Naive thymus-derived CD4-positive, alpha-beta T cell (primary cell): ENCODE measurements around the gene XRCC1. TPM values are rescaled to one million over a fixed set of nuclear protein-coding genes. Genes with fewer than 3 reads are reported as not detected.

ENCODE experiments used
- ATAC-seq: fragments of 150-1000 bp; cut with Tn5 transposase; 2 replicates; pipeline ENCODE4 v1.10.0; 2021; ENCODE audit warnings: mild to moderate bottlenecking, moderate library complexity
- CTCF ChIA-PET: fragments of 350-600 bp; sonication (Branson Sonifier 250); formaldehyde crosslinking; loops from one replicate; lab custom pipeline; 2021; ENCODE audit warnings: antibody characterized with exemption; lab: Charles Lee
- POLR2A ChIA-PET: fragments of 350-600 bp; sonication (Branson Sonifier 250); formaldehyde crosslinking; loops from one replicate; lab custom pipeline; 2021; ENCODE audit warnings: antibody characterized with exemption, inconsistent platforms; lab: Charles Lee
- DNase-seq, 9 donors: peaks; one replicate each; pipeline versions ENCODE4 v3.0.0 to v3.0.0-alpha.2; 2020 to 2022; ENCODE audit warnings: mixed read lengths in 1 of 9
- H3K27ac ChIP-seq: one replicate; pipeline ENCODE4 v1.7.0; 2013; ENCODE audit warnings: mild to moderate bottlenecking, low read depth, low read length, moderate library complexity
- H3K27me3 ChIP-seq, 2 donors: one replicate each; pipeline ENCODE4 v1.7.0; 2013; ENCODE audit warnings: low read length in 2 of 2, mild to moderate bottlenecking in 2 of 2, moderate library complexity in 2 of 2; ENCODE audit not compliant: control insufficient read depth in 2 of 2, insufficient read depth in 2 of 2
- H3K36me3 ChIP-seq, 3 experiments: 1 replicate in 2 of 3; 2 replicates in 1 of 3; pipeline ENCODE4 v1.7.0; 2013; ENCODE audit warnings: low read length in 3 of 3, mild to moderate bottlenecking in 3 of 3, moderate library complexity in 1 of 3; ENCODE audit not compliant: insufficient read depth in 3 of 3, control insufficient read depth in 2 of 3
- H3K4me1 ChIP-seq, 2 donors: one replicate each; pipeline ENCODE4 v1.7.0; 2013; ENCODE audit warnings: low read length in 2 of 2, mild to moderate bottlenecking in 2 of 2, moderate library complexity in 1 of 2; ENCODE audit not compliant: control insufficient read depth in 2 of 2, insufficient read depth in 2 of 2
- H3K4me3 ChIP-seq: 2 replicates; pipeline ENCODE4 v1.7.0; 2013; ENCODE audit warnings: mild to moderate bottlenecking, low read length
- H3K9me3 ChIP-seq, 3 experiments: 1 replicate in 2 of 3; 2 replicates in 1 of 3; pipeline ENCODE4 v1.7.0; 2013; ENCODE audit warnings: low read length in 3 of 3; ENCODE audit not compliant: control insufficient read depth in 2 of 3
- H3K27ac Mint-ChIP-seq, 9 donors: one replicate each; pipeline ENCODE4 v1.8.0; 2020 to 2022; ENCODE audit warnings: mixed read lengths in 9 of 9, mild to moderate bottlenecking in 8 of 9, moderate library complexity in 5 of 9, inconsistent platforms in 2 of 9
- H3K27me3 Mint-ChIP-seq, 5 donors: one replicate each; pipeline ENCODE4 v1.8.0; 2021 to 2022; ENCODE audit warnings: mixed read lengths in 5 of 5, mild to moderate bottlenecking in 1 of 5
- H3K36me3 Mint-ChIP-seq, 5 donors: one replicate each; pipeline ENCODE4 v1.8.0; 2020 to 2022; ENCODE audit warnings: mixed read lengths in 5 of 5, mild to moderate bottlenecking in 3 of 5, inconsistent platforms in 1 of 5
- H3K4me1 Mint-ChIP-seq, 7 donors: one replicate each; pipeline ENCODE4 v1.8.0; 2020 to 2022; ENCODE audit warnings: mixed read lengths in 7 of 7, mild to moderate bottlenecking in 3 of 7, inconsistent platforms in 1 of 7
- H3K4me3 Mint-ChIP-seq, 10 donors: one replicate each; pipeline ENCODE4 v1.8.0; 2020 to 2022; ENCODE audit warnings: mild to moderate bottlenecking in 10 of 10, mixed read lengths in 10 of 10, moderate library complexity in 6 of 10, inconsistent platforms in 2 of 10
- H3K9me3 Mint-ChIP-seq, 11 donors: one replicate each; pipeline ENCODE4 v1.8.0; 2020 to 2022; ENCODE audit warnings: mixed read lengths in 11 of 11, mild to moderate bottlenecking in 4 of 11, inconsistent platforms in 1 of 11, moderate library complexity in 1 of 11
- intact Hi-C, 2 donors: fragments of 100-400 bp; cut with micrococcal nuclease; formaldehyde crosslinking; loops; one replicate each; pipeline ENCODE4 v1.15.1; 2023
- polyA plus RNA-seq, 2 donors: library from polyadenylated mRNA; unstranded; fragments of 300-500 nt; fragmentation: Illumina TruSeq; gene quantifications; one replicate each; pipeline ENCODE4 v1.2.3, GENCODE V29; 2021
- total RNA-seq, 6 experiments: library from RNA in 5 of 6; stranded (reverse) in 5 of 6; gene quantifications; 1 replicate in 5 of 6; 2 replicates in 1 of 6; pipeline ENCODE4 v1.2.3 and lab custom pipeline; 2021 to 2026

The XRCC1 gene
- total and polyA plus RNA-seq, 7 experiments from 2014 or later: 27.2 to 36.1 (median 34.8) TPM

DNA sequence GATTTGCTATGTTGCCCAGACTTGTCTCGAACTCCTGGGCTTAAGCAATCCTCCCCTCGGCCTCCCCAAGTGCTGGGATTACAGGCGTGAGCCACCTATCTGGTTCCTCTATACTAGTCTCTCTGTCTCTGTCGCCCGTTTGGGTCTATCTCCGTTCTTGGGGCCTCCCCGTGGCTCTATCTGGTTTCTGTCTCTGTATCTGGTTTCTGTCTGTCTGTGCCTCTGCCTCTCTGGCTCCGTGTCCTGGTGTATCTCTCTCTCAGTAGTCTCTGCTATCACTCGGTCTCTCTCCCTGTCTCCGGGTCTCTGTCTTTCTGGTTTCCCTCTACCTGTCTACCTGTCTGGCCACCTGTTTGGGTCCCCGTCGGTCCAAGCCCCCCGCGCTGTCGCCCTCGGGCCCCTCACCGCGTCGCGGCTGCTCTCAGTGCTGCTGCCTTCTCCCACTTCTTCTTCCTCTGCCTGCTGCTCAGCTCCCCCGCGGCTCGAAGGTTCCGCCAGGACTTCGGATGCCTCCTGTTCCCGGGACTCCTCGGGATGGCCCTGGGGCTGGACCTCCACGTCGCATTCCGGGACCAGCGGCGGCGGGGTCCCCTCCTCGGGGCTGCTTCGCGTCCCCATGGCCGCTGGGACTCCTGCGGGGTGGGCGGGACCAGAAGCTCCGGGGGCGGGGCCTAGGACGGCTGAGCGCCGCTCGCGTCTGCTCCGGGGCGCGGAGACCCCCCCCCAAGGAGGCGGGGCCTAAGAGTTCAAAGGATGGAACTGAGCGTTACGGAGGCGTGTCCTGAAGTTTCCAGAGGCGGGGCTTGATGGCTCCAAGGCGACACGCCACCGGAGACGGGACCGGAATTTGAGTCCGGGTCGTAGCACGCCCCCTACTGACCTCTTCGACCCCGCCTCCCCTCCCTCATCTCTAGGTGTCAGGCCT, 71.6 kb downstream of the XRCC1 start:
- intact Hi-C loops: loop anchor here (1.0 to 2.0 kb wide), 10 partner anchors 16 to 165 kb away; partner anchors contain the start of genes ETHE1 (in 2 of the 2), ZNF575 (in 2 of the 2), IRGQ (in 1 of the 2) and ZNF428 (in 1 of the 2)
- Histone ChIP-seq H3K36me3 (peaks cover 0 to 26% (median 0%) of the 10 kb centered on the region in 3 experiments), H3K27me3 (no peaks in the 10 kb centered on the region), H3K9me3 (no peaks in the 10 kb centered on the region), H3K27ac (peak overlapping the region; percentile 96), H3K4me1 (peaks cover 5 to 18% of the 10 kb centered on the region in 2 donors), H3K4me3 (peak overlapping the region; percentile 98)
- peak; percentile 99 for ATAC-seq
- Mint-ChIP-seq H3K27me3 (no peaks in the 10 kb centered on the region), H3K27ac (peak overlapping the region; percentile 90 to 100 (median 96)), H3K9me3 (peaks cover 0 to 2% (median 0%) of the 10 kb centered on the region in 11 donors), H3K4me1 (peaks cover 25 to 59% (median 39%) of the 10 kb centered on the region in 7 donors), H3K36me3 (peaks cover 3 to 22% (median 16%) of the 10 kb centered on the region in 5 donors), H3K4me3 (peak overlapping the region; percentile 90 to 98 (median 92))
- CTCF ChIA-PET: interaction anchor here (1.1 to 2.7 kb wide), 6 partner anchors 16 to 71 kb away, joined by 3 to 11 read pairs (median 7); no protein-coding TSS in a partner anchor
- peak; percentile 93 to 99 (median 98) for DNase-seq
- POLR2A ChIA-PET: interaction anchor here (0.6 to 3.1 kb wide), 23 partner anchors 9 to 428 kb away, joined by 3 to 58 read pairs (median 4); partner anchors contain the start of genes IRGQ, LYPD3, ZNF575 and ZNF576

DNA sequence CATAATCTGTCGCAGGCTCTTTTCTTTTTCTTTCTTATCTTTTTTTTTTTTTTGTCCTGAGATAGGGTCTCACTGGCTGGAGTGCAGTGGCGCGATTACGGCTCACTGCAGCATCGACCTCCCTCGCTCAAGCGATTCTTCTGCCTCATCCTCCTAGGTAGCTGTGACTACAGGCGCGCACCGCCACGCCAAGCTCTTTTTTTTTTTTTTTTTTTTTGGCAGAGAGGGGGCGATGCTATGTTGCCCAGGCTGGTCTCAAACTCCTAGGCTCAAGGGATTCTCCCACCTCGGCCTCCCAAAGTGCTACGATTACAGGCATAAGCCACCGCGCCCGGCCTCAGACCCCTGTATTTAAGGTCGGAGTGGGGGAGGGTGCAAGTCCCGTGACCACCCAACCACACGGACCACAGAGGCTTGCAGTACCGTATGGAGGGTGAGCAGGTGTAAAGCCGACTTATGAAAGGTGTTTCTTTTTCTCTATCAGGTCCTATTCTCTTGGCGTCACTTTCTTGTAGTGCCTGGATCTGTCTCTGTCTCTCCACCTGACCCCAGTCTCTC, 72.8 kb downstream of the XRCC1 start:
- H3K4me3 ChIP-seq: no peak overlapping the region

DNA sequence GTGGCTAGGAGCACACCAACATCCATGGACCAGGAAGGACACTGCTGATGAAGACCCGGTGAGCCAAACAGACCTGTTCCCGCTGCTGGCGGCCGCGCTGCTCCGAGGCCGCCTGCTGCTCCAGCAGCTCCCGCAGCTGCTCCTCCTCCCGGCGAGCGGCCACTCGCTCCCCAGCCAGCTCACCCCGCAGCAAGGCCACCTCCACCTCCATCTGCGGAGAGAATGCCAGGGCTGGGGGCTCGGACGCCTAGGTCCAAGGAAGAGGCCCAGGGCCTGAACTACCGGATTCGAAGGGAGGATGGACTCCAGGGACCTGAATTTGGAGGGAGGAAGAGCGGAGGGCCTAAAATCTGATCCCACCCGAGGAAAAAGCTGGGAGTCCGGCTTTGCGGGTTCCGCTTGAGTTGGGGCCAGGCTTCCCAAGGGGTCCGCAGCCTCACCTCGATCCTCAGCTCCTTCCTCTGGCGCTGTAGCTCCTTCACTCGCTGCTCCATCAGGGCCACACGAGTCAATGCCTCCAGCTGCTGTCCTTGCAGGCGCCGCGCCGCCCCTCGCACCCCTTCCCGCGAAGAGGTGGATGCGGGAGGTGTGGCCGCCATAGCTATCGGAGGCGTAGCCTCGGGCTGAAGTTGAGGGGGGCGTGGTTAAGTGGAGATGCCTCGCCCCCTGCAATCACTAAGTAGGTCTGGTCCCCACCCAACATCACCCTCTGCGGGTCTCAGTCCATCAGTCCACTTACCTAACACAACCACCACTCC, 73.5 kb downstream of the XRCC1 start:
- ChIA-PET POLR2A (interaction anchor here (0.9 to 1.2 kb wide), 3 partner anchors 31 to 38 kb away, joined by 3 to 4 read pairs (median 3); partner anchors contain the start of gene ZNF575), CTCF (no interaction called here)
- H3K27ac ChIP-seq: peak overlapping the region; percentile 96
- H3K36me3 Mint-ChIP-seq: peaks cover 5 to 25% (median 20%) of the 10 kb centered on the region in 5 donors
- H3K36me3 ChIP-seq: peaks cover 0 to 39% (median 4%) of the 10 kb centered on the region in 3 experiments
- peak overlapping the region in 3 of 9 donors; percentile 49 to 100 (median 98) for H3K27ac Mint-ChIP-seq
- peaks cover 0 to 2% (median 0%) of the 10 kb centered on the region in 11 donors for H3K9me3 Mint-ChIP-seq
- peaks cover 30 to 66% (median 40%) of the 10 kb centered on the region in 7 donors for H3K4me1 Mint-ChIP-seq
- intact Hi-C loops: no loop called here
- peak overlapping the region in 5 of 10 donors; percentile 22 to 96 (median 90) for H3K4me3 Mint-ChIP-seq
- H3K27me3 Mint-ChIP-seq: no peaks in the 10 kb centered on the region
- H3K4me3 ChIP-seq: no peak overlapping the region
- H3K9me3 ChIP-seq: no peaks in the 10 kb centered on the region
- peaks cover 5 to 18% of the 10 kb centered on the region in 2 donors for H3K4me1 ChIP-seq
- no peak for ATAC-seq
- no peaks in the 10 kb centered on the region for H3K27me3 ChIP-seq
- no peak for DNase-seq

More for the DNA sequence above, 72.8 kb downstream of the XRCC1 start:
- peaks cover 3 to 23% (median 17%) of the 10 kb centered on the region in 5 donors for H3K36me3 Mint-ChIP-seq
- H3K27me3 Mint-ChIP-seq: no peaks in the 10 kb centered on the region
- Histone ChIP-seq H3K4me1 (peaks cover 5 to 18% of the 10 kb centered on the region in 2 donors), H3K27ac (peak overlapping the region; percentile 96), H3K36me3 (peaks cover 0 to 33% (median 4%) of the 10 kb centered on the region in 3 experiments), H3K9me3 (no peaks in the 10 kb centered on the region), H3K27me3 (no peaks in the 10 kb centered on the region)
- DNase-seq: no peak
- peaks cover 30 to 66% (median 40%) of the 10 kb centered on the region in 7 donors for H3K4me1 Mint-ChIP-seq
- peaks cover 0 to 2% (median 0%) of the 10 kb centered on the region in 11 donors for H3K9me3 Mint-ChIP-seq
- intact Hi-C loops: no loop called here
- ChIA-PET CTCF (no interaction called here), POLR2A (interaction anchor here (0.6 to 1.0 kb wide), 3 partner anchors 25 to 31 kb away, joined by 3 to 4 read pairs (median 4); partner anchors contain the start of gene ZNF575)
- peak overlapping the region; percentile 90 to 98 (median 92) for H3K4me3 Mint-ChIP-seq
- ATAC-seq: no peak
- peak overlapping the region in 8 of 9 donors; percentile 16 to 100 (median 96) for H3K27ac Mint-ChIP-seq

DNA sequence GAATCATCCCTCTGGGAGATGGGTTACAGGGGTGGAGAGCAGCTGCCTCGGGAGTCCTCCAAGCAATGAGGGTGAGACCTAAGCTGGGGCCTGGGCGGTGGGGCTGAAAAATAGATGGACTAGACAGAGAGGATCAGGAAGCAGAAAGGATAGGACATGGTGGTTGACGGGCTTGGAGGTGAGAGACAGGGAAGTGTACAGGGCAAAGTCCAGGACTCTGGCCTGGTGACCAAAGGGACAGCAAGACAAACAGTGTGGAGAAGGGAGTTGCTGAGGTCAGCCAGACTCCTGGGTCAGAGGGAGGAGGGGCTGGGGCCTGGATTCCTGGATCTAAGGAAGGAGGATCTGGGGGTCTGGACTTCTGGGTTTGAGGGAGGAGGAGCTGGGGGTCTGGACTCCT, 76.3 kb downstream of the XRCC1 start:
- Mint-ChIP-seq H3K27ac (peak overlapping the region in 5 of 9 donors; percentile 16 to 83 (median 67)), H3K36me3 (peaks cover 12 to 31% (median 26%) of the 10 kb centered on the region in 5 donors), H3K9me3 (no peaks in the 10 kb centered on the region), H3K4me3 (peak overlapping the region in 1 of 10 donors; percentile 17), H3K4me1 (peaks cover 21 to 52% (median 28%) of the 10 kb centered on the region in 7 donors), H3K27me3 (no peaks in the 10 kb centered on the region)
- no peak overlapping the region for H3K27ac ChIP-seq
- no peaks in the 10 kb centered on the region for H3K27me3 ChIP-seq
- no peaks in the 10 kb centered on the region for H3K9me3 ChIP-seq
- peaks cover 0 to 67% (median 4%) of the 10 kb centered on the region in 3 experiments for H3K36me3 ChIP-seq
- DNase-seq (no peak), ATAC-seq (no peak)
- intact Hi-C loops: no loop called here
- CTCF ChIA-PET: no interaction called here
- POLR2A ChIA-PET: no interaction called here
- no peak overlapping the region for H3K4me3 ChIP-seq
- peaks cover 0 to 12% of the 10 kb centered on the region in 2 donors for H3K4me1 ChIP-seq

DNA sequence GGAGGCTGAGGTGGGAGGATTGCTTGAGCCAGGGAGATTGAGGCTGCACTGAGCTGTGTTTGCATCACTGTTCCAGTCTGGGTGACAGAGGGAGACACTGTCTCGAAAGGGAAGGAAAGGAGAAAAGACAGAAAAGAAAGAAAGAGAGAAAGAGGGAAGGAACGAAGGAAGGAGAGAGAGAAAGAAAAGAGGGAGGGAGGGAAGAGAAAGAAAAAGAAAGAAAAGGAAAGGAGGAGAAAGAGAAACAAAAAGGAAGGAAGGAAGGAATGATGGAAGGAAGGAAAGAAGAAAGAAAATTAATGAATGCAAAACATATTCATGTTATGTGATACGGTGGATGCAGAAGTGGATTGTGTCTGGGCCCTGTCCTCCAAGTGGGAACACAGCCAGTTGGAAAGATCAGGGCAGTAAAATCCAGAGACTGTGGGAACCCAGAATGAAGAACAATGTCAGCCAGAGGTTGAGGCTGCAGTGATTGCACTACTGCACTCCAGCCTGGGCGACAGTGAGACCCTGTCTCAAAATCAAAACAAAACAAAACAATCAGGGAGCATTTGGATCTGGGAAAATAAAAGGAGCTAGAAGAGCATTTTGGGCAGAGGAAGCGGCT, 77.0 kb downstream of the XRCC1 start:
- ChIA-PET CTCF (interaction anchor here (1.8 kb wide), 1 partner anchor 51 kb away, joined by 6 read pairs; no protein-coding TSS in a partner anchor), POLR2A (no interaction called here)
- no peaks in the 10 kb centered on the region for H3K9me3 ChIP-seq
- ATAC-seq (no peak), DNase-seq (no peak)
- no peak overlapping the region for H3K4me3 ChIP-seq
- H3K9me3 Mint-ChIP-seq: no peaks in the 10 kb centered on the region
- H3K36me3 Mint-ChIP-seq: peaks cover 12 to 31% (median 26%) of the 10 kb centered on the region in 5 donors
- H3K27ac ChIP-seq: no peak overlapping the region
- H3K4me3 Mint-ChIP-seq: peak overlapping the region in 2 of 10 donors; percentile 8 to 20
- no peaks in the 10 kb centered on the region for H3K27me3 Mint-ChIP-seq
- H3K4me1 Mint-ChIP-seq: peaks cover 15 to 47% (median 22%) of the 10 kb centered on the region in 7 donors
- peaks cover 0 to 63% (median 4%) of the 10 kb centered on the region in 3 experiments for H3K36me3 ChIP-seq
- intact Hi-C loops: no loop called here
- no peaks in the 10 kb centered on the region for H3K27me3 ChIP-seq
- peak overlapping the region in 5 of 9 donors; percentile 21 to 83 (median 57) for H3K27ac Mint-ChIP-seq
- H3K4me1 ChIP-seq: peaks cover 0 to 10% of the 10 kb centered on the region in 2 donors
